HUES64 (cell line): ENCODE measurements around the gene GABRB3.

Source experiments
- H3K27ac ChIP-seq: 2 replicates; pipeline ENCODE4 v1.7.0; 2013; ENCODE audit warnings: low read depth, low read length, inconsistent platforms
- H3K27me3 ChIP-seq: 2 replicates; pipeline ENCODE4 v1.6.1; 2013; ENCODE audit warnings: mild to moderate bottlenecking, low read length; ENCODE audit not compliant: insufficient read depth
- H3K36me3 ChIP-seq: 2 replicates; pipeline ENCODE4 v1.6.1; 2013; ENCODE audit warnings: mild to moderate bottlenecking, low read length; ENCODE audit not compliant: insufficient read depth
- H3K4me1 ChIP-seq: 2 replicates; pipeline ENCODE4 v1.6.1; 2013; ENCODE audit warnings: mild to moderate bottlenecking, low read length, moderate library complexity; ENCODE audit not compliant: insufficient read depth
- H3K4me3 ChIP-seq: 2 replicates; pipeline ENCODE4 v1.5.1; 2013; ENCODE audit warnings: mild to moderate bottlenecking, low read length, moderate library complexity
- H3K9ac ChIP-seq: 2 replicates; pipeline ENCODE4 v1.6.1; 2013; ENCODE audit warnings: mild to moderate bottlenecking, low read depth, low read length
- H3K9me3 ChIP-seq: 2 replicates; pipeline ENCODE4 v1.6.1; 2013; ENCODE audit warnings: low read depth, low read length; ENCODE audit not compliant: insufficient read depth
- WGBS: fragments of 150-250, 120-280 bp; methylation state at CpG from one replicate; pipeline ENCODE4 v1.1.7; 2013; ENCODE audit warnings: missing lambda C conversion rate; 5-methylcytosine and 5-hydroxymethylcytosine counted together

Gene GABRB3

GRCh38 chr15:26595611-26596010 lies 177.3 kb downstream of the GABRB3 start:
- H3K9me3 ChIP-seq = no peaks in the 10 kb centered on the region
- H3K4me1 ChIP-seq = peaks cover 5% of the 10 kb centered on the region; the same call in 1 of the 2 replicates
- 89% methylated on average over 2 of the region's 2 CpGs for WGBS
- no peak overlapping the region for H3K4me3 ChIP-seq
- peaks cover under 1% of the 10 kb centered on the region; the same call in 1 of the 2 replicates for H3K36me3 ChIP-seq
- H3K27ac ChIP-seq = no peak overlapping the region
- H3K27me3 ChIP-seq = no peaks in the 10 kb centered on the region
- H3K9ac ChIP-seq = no peak overlapping the region

DNA sequence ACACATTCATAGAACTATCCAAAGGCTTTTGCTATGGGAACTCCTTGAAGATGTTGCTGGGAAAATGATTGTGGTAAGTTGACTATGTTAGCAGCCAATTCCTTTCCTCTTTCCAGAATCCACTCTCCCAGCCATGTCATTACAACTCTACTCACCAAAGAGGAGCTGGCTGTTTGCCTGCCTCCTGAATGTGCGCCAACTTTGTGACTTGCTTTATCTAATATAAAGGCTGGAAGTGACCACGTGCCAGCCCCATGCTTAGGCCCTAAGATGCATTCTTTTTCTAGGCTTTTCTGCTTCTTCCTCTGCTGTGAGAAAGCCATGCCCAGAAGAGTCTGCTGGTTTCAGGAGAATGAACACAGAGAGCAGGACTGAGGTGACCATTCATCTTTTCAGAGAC lies 182.2 kb downstream of the GABRB3 start:
- H3K9ac ChIP-seq = no peak overlapping the region
- peaks cover 11% of the 10 kb centered on the region; the same call in 1 of the 2 replicates for H3K36me3 ChIP-seq
- peaks cover under 1% of the 10 kb centered on the region; the same call in 1 of the 2 replicates for H3K4me1 ChIP-seq
- no peak overlapping the region for H3K4me3 ChIP-seq
- 94% methylated on average over 2 of the region's 2 CpGs for WGBS
- H3K27me3 ChIP-seq = no peaks in the 10 kb centered on the region
- no peak overlapping the region for H3K27ac ChIP-seq
- H3K9me3 ChIP-seq = no peaks in the 10 kb centered on the region

DNA sequence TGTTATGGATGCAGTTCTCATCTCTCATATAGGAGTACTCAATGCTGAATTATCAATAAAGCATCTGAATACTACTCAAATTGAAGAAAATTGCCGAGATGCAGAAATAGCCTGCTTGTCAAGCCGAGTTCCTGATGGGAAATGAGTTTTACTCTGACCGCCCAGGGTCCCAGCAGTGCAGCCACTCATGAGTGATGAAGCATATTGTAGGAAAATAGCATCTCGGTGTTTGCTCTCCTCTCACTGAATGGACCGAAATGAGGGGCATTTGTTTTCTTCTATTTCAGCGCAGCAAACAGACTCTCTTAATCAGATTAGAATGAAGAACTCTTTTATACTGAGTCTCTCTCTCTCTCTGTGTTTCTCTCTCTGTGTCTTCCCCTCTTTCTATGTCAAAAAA lies 190.0 kb downstream of the GABRB3 start:
- Histone ChIP-seq H3K27me3 (no peaks in the 10 kb centered on the region), H3K36me3 (peaks cover 50% of the 10 kb centered on the region), H3K4me3 (no peak overlapping the region), H3K9me3 (no peaks in the 10 kb centered on the region), H3K9ac (no peak overlapping the region), H3K27ac (no peak overlapping the region), H3K4me1 (no peaks in the 10 kb centered on the region)
- 98% methylated on average over 6 of the region's 6 CpGs for WGBS

DNA sequence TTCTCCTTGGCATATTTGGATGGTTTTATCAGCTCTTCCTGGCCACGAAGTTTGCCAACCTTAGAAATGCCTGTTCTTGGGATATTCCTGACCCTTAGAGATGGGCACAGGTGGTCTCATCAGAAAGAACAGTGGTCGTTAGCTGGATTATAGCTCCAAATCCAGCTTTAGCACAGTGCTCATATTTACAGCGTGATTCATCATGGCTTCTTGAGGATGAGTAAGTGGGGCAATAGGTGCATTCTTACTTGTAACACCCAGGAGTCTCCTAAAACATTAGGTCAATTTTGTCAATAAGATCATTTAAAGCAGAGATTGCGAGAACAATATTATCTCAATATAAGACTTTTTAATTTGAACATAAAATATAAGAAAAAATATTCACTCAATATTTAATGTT lies 191.9 kb downstream of the GABRB3 start:
- Histone ChIP-seq H3K9me3 (no peaks in the 10 kb centered on the region), H3K36me3 (peaks cover 68% of the 10 kb centered on the region), H3K27me3 (no peaks in the 10 kb centered on the region), H3K9ac (no peak overlapping the region), H3K27ac (no peak overlapping the region), H3K4me3 (no peak overlapping the region), H3K4me1 (no peaks in the 10 kb centered on the region)
- WGBS = 96% methylated on average over 2 of the region's 4 CpGs

- no peak overlapping the region for H3K9ac ChIP-seq
- WGBS = 90% methylated on average over 5 of the region's 5 CpGs
- H3K27ac ChIP-seq = no peak overlapping the region
Measured at GRCh38 chr15:26572602-26573350, 200.1 kb downstream of the GABRB3 start.

DNA sequence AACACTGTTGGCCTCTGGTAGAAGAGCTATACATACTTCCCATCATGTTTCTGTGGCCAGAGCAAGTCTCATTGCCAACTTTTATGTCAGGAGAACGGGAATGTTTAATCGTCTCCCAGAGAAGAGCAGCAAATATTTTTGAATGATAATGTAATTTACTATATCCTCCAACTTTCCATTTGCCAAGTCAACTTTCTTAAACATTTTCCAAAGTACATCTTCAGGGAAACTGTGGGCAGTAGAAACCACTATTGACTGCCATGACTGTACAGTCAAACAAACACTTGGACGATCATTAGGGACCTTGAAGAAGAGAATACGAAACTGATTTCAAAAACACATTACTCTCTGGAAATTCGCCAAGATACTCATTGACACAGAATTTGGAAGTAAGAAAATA lies 201.5 kb downstream of the GABRB3 start:
- WGBS = 95% methylated on average over 3 of the region's 5 CpGs
- H3K9ac ChIP-seq = no peak overlapping the region
- H3K27ac ChIP-seq = no peak overlapping the region
- no peak overlapping the region for H3K4me3 ChIP-seq
- H3K36me3 ChIP-seq = peaks cover 61% of the 10 kb centered on the region
- H3K27me3 ChIP-seq = no peaks in the 10 kb centered on the region
- H3K9me3 ChIP-seq = no peaks in the 10 kb centered on the region
- no peaks in the 10 kb centered on the region for H3K4me1 ChIP-seq

More at GRCh38 chr15:26572602-26573350, 200.1 kb downstream of the GABRB3 start:
- Histone ChIP-seq H3K9me3 (no peaks in the 10 kb centered on the region), H3K27me3 (no peaks in the 10 kb centered on the region), H3K4me3 (no peak overlapping the region), H3K36me3 (peaks cover 61% of the 10 kb centered on the region), H3K4me1 (no peaks in the 10 kb centered on the region)

DNA sequence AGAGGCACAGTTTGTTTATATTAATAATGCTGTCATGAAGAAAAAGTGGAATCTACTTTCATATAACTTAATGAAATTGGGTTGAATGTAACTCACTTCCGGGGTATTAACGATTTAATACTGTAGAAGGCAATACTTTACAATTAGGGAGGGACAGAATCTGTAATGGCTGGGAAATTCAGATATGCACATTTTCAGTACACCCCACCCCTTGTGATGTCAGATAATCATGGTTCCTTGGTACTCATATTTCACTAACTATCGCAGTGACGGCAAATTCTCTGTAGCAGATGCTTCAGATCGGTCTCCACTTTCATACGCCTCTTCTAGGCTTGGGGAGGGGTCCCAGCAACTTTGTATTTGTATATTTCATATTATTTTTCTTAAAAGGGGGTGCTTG lies 207.3 kb downstream of the GABRB3 start:
- H3K4me3 ChIP-seq = no peak overlapping the region
- peaks cover 11% of the 10 kb centered on the region for H3K4me1 ChIP-seq
- H3K9me3 ChIP-seq = no peaks in the 10 kb centered on the region
- no peak overlapping the region for H3K9ac ChIP-seq
- H3K27ac ChIP-seq = no peak overlapping the region
- 90% methylated on average over 3 of the region's 6 CpGs for WGBS
- H3K27me3 ChIP-seq = no peaks in the 10 kb centered on the region
- H3K36me3 ChIP-seq = peaks cover 50% of the 10 kb centered on the region

GRCh38 chr15:26564361-26564760 lies 208.5 kb downstream of the GABRB3 start:
- Histone ChIP-seq H3K9me3 (no peaks in the 10 kb centered on the region), H3K4me1 (peaks cover 11% of the 10 kb centered on the region), H3K36me3 (peaks cover 56% of the 10 kb centered on the region), H3K4me3 (no peak overlapping the region), H3K27me3 (no peaks in the 10 kb centered on the region), H3K9ac (no peak overlapping the region), H3K27ac (no peak overlapping the region)
- WGBS = 73% methylated on average over 6 of the region's 6 CpGs

DNA sequence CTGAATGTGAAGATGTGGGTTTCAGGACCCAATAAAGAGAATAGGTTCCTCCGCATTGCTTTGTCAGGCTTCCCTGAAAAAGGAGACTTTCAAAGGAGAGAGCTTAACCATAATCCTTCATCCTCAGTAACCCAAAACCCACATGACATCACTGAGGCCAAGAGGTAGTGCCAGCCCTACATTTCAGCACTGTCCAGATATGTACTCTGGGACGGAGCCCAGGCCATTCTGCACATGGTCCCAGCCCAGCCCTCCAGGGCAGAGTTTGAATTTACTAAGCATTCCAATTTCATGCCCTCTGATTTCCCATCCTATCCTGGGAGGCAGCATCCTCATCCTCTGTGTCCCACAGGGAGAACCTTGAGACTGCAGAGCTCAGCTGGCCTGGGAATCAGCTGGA lies 210.5 kb downstream of the GABRB3 start:
- 97% methylated on average over 2 of the region's 2 CpGs for WGBS
- Histone ChIP-seq H3K4me3 (no peak overlapping the region), H3K4me1 (peaks cover 11% of the 10 kb centered on the region), H3K9me3 (no peaks in the 10 kb centered on the region), H3K9ac (no peak overlapping the region), H3K27ac (no peak overlapping the region), H3K36me3 (peaks cover 69% of the 10 kb centered on the region), H3K27me3 (no peaks in the 10 kb centered on the region)

DNA sequence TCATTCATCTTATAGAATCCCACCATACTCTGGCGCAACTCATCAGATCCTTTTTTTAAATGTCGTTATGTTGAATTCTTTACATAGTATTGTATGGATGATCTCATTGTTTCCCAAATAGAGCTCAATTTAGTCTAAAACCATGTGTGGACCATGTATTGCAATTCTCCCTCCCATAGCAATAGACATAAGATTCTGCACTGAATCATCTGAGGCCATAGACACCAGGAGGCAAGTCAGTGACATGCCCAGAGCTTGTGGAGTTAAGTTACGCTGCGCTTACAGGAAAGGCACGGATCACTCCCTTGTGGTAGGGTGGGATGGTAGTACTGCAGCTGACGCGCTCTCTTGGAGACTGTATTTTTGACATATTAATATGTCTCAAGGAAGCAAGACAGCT lies 211.0 kb downstream of the GABRB3 start:
- H3K4me1 ChIP-seq = peaks cover 11% of the 10 kb centered on the region
- H3K27me3 ChIP-seq = no peaks in the 10 kb centered on the region
- H3K36me3 ChIP-seq = peaks cover 69% of the 10 kb centered on the region
- no peak overlapping the region for H3K9ac ChIP-seq
- H3K4me3 ChIP-seq = no peak overlapping the region
- 95% methylated on average over 6 of the region's 7 CpGs for WGBS
- H3K9me3 ChIP-seq = no peaks in the 10 kb centered on the region
- H3K27ac ChIP-seq = no peak overlapping the region

DNA sequence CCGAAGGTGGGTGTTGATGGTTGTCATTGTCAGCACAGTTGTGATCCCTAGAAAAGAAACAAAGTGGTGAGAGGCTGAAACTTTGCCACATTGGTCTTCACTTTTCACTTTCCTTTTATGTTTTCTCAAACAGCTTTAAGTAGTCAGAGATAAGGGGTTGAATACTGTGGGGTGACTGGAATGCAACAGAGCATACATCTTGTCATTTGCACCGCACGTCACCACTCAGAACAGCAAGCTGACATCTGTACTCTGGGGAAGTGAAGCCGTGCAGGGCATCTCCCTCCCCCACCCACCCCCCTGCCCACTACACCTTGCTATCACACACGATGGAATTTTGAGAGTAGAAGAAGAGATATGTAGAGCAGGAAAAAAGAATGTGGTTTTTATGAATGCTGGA lies 211.7 kb downstream of the GABRB3 start:
- no peak overlapping the region for H3K9ac ChIP-seq
- peaks cover 11% of the 10 kb centered on the region for H3K4me1 ChIP-seq
- H3K27ac ChIP-seq = no peak overlapping the region
- no peak overlapping the region for H3K4me3 ChIP-seq
- H3K27me3 ChIP-seq = no peaks in the 10 kb centered on the region
- WGBS = 97% methylated on average over 4 of the region's 5 CpGs
- no peaks in the 10 kb centered on the region for H3K9me3 ChIP-seq
- H3K36me3 ChIP-seq = peaks cover 64% of the 10 kb centered on the region

GRCh38 chr15:26555898-26556297 lies 217.0 kb downstream of the GABRB3 start:
- WGBS = 82% methylated on average over 3 of the region's 3 CpGs
- Histone ChIP-seq H3K36me3 (peaks cover 51% of the 10 kb centered on the region), H3K9me3 (no peaks in the 10 kb centered on the region)

More at GRCh38 chr15:26555898-26556297, 217.0 kb downstream of the GABRB3 start:
- no peaks in the 10 kb centered on the region for H3K27me3 ChIP-seq
- no peak overlapping the region for H3K4me3 ChIP-seq
- no peak overlapping the region for H3K27ac ChIP-seq
- H3K9ac ChIP-seq = no peak overlapping the region
- no peaks in the 10 kb centered on the region for H3K4me1 ChIP-seq
